ENCODE data around the gene CREB3L1. TPM values are rescaled to one million over a fixed set of nuclear protein-coding genes. Genes with fewer than 3 reads are reported as not detected.
A peak's percentile ranks its signal among the peaks of the same experiment; 100 is the strongest.

The CREB3L1 gene
- total RNA-seq, 1 experiment from 2014 or later = 3.3 TPM

- Histone ChIP-seq H3K23me2 (ENCODE audit: insufficient read length, low read depth, low read length, poor library complexity, severe bottlenecking) (no peaks in the 10 kb centered on the region), H2BK20ac (ENCODE audit: low read depth, low read length, poor library complexity, severe bottlenecking) (no peak overlapping the region), H3K14ac (ENCODE audit: insufficient read depth, low read length) (no peak overlapping the region), H2AFZ (ENCODE audit: low read length) (no peak overlapping the region), H4K5ac (ENCODE audit: insufficient read length, low read depth, low read length) (no peak overlapping the region), H3K4me1 (ENCODE audit: insufficient read depth, low read length) (peaks cover 8% of the 10 kb centered on the region; the same call in 1 of the 2 replicates), H3K56ac (ENCODE audit: insufficient read length, low read depth, low read length) (no peak overlapping the region), H3K18ac (ENCODE audit: insufficient read length, low read depth, low read length) (no peak overlapping the region), H3K4me2 (ENCODE audit: insufficient read depth, insufficient read length, low read length) (no peak overlapping the region), H2AK5ac (ENCODE audit: insufficient read length, low read length) (no peak overlapping the region), H3K27ac (ENCODE audit: insufficient read length, low read depth, low read length) (no peak overlapping the region), H4K8ac (replicated peaks; ENCODE audit: insufficient read length, low read depth, low read length) (no peak overlapping the region), H2BK12ac (ENCODE audit: insufficient read length, low read depth, low read length) (no peak overlapping the region), H3K9ac (ENCODE audit: extremely low read depth, insufficient read length, low read length) (no peak overlapping the region), H3K79me1 (ENCODE audit: insufficient read depth, low read depth, low read length, poor library complexity, severe bottlenecking) (no peaks in the 10 kb centered on the region), H3K79me2 (ENCODE audit: insufficient read depth, low read length) (no peaks in the 10 kb centered on the region), H3T11ph (ENCODE audit: low read length) (no peak overlapping the region), H2BK120ac (ENCODE audit: low read depth, low read length, poor library complexity, severe bottlenecking) (no peak overlapping the region), H3K23ac (ENCODE audit: insufficient read length, low read depth, low read length) (no peak overlapping the region), H3K4ac (ENCODE audit: low read depth, low read length) (no peak overlapping the region), H3K27me3 (ENCODE audit: insufficient read depth, low read length) (no peaks in the 10 kb centered on the region), H2BK15ac (ENCODE audit: low read depth, low read length) (no peak overlapping the region), H4K91ac (ENCODE audit: insufficient read length, low read depth, low read length) (no peak overlapping the region), H4K20me1 (ENCODE audit: control insufficient read depth, insufficient read depth, insufficient read length) (no peaks in the 10 kb centered on the region), H3K9me3 (ENCODE audit: control insufficient read depth, low read depth, low read length) (no peaks in the 10 kb centered on the region), H2BK5ac (ENCODE audit: insufficient read length, low read length) (no peak overlapping the region)
- Mint-ChIP-seq H3K4me3 (no peak overlapping the region), H3K4me1 (peaks cover 33 to 38% of the 10 kb centered on the region in 2 experiments), H3K27ac (peak overlapping the region in 1 of 3 experiments; percentile 37; a peak in 2 of 7 replicates), H3K36me3 (ENCODE audit: insufficient read depth in 1 of 3, low read depth in 3 of 3) (peaks cover 0 to 4% (median 0%) of the 10 kb centered on the region in 3 experiments; a peak in 2 of 7 replicates), H3K27me3 (ENCODE audit: low read depth) (peaks cover 1% of the 10 kb centered on the region; the same call in 1 of the 2 replicates), H3K9me3 (no peaks in the 10 kb centered on the region; a peak in 1 of 5 replicates)
- WGBS (ENCODE audit: extremely low coverage, insufficient read length, low lambda C conversion rate) = no CpG with 5 or more reads among the region's 11 CpGs
- no peak for TF ChIP-seq CTCF (conservative IDR thresholded peaks at IDR 0.05)
- no peak for DNase-seq
Observed at GRCh38 chr11:46285594-46286033, 8.2 kb downstream of the CREB3L1 start.
